ENCODE results near the gene DCP2. TPM values are rescaled to one million over a fixed set of nuclear protein-coding genes. Genes with fewer than 3 reads are reported as not detected.

Gene DCP2
- total and polyA plus RNA-seq, 2 experiments from 2014 or later, result 8.1 to 17.4 TPM

GRCh38 chr5:113039229-113039933, 62.8 kb downstream of the DCP2 start:
- no peak overlapping the region for H3K27ac ChIP-seq
- in situ Hi-C loops (cut with MboI), result no loop called here

GRCh38 chr5:113039934-113040285, 63.3 kb downstream of the DCP2 start:
- no peak for DNase-seq
- Histone ChIP-seq H3F3A (ENCODE audit: insufficient read depth) (peaks cover 2% of the 10 kb centered on the region), H2AFZ (no peak overlapping the region), H3K9me3 (ENCODE audit: low read depth) (no peaks in the 10 kb centered on the region), H3K4me2 (ENCODE audit: unreplicated experiment) (no peak overlapping the region), H3K4me3 (no peak overlapping the region), H3K27ac (no peak overlapping the region), H4K20me1 (ENCODE audit: insufficient read depth) (no peaks in the 10 kb centered on the region), H3K9ac (no peak overlapping the region), H3K36me3 (ENCODE audit: low read depth) (no peaks in the 10 kb centered on the region), H3K9me2 (ENCODE audit: insufficient read depth) (no peaks in the 10 kb centered on the region), H3K79me2 (ENCODE audit: insufficient read depth) (no peaks in the 10 kb centered on the region), H3K4me1 (ENCODE audit: insufficient read depth) (peaks cover 19% of the 10 kb centered on the region), H3K27me3 (replicated peaks; ENCODE audit: insufficient read depth) (no peaks in the 10 kb centered on the region)
- WGBS, 2 experiments (ENCODE audit: low coverage in 1 of 2, low lambda C conversion rate in 2 of 2, missing lambda C conversion rate in 2 of 2), result 97 to 99% methylated on average over 4 of the region's 4 CpGs
- TF ChIP-seq EZH2phosphoT487 (IDR thresholded peaks at IDR 0.05; ENCODE audit: insufficient read depth, low read depth) (no peak), EZH2 (IDR thresholded peaks at IDR 0.05; ENCODE audit: insufficient read depth, poor library complexity, severe bottlenecking) (no peak)
- in situ Hi-C loops (cut with MboI), result no loop called here

More at GRCh38 chr5:113039229-113039933, 62.8 kb downstream of the DCP2 start:
- H3K9me3 ChIP-seq (ENCODE audit: low read depth), result no peaks in the 10 kb centered on the region
- no peak overlapping the region for H3K9ac ChIP-seq
- no peaks in the 10 kb centered on the region for H3K27me3 ChIP-seq (replicated peaks; ENCODE audit: insufficient read depth)
- 87 to 88% methylated on average over 11 to 14 of the region's 14 CpGs for WGBS, 2 experiments (ENCODE audit: low coverage in 1 of 2, low lambda C conversion rate in 2 of 2, missing lambda C conversion rate in 2 of 2)
- H2AFZ ChIP-seq, result no peak overlapping the region
- H3K4me2 ChIP-seq (ENCODE audit: unreplicated experiment), result no peak overlapping the region
- H3K79me2 ChIP-seq (ENCODE audit: insufficient read depth), result no peaks in the 10 kb centered on the region
- no peak for DNase-seq
- peaks cover 23% of the 10 kb centered on the region for H3K4me1 ChIP-seq (ENCODE audit: insufficient read depth)
- H3F3A ChIP-seq (ENCODE audit: insufficient read depth), result peaks cover 5% of the 10 kb centered on the region
- no peak overlapping the region for H3K4me3 ChIP-seq
- no peaks in the 10 kb centered on the region for H3K36me3 ChIP-seq (ENCODE audit: low read depth)
- H4K20me1 ChIP-seq (ENCODE audit: insufficient read depth), result no peaks in the 10 kb centered on the region
- no peak for TF ChIP-seq EZH2phosphoT487 (IDR thresholded peaks at IDR 0.05; ENCODE audit: insufficient read depth, low read depth)
- TF ChIP-seq EZH2 (IDR thresholded peaks at IDR 0.05; ENCODE audit: insufficient read depth, poor library complexity, severe bottlenecking), result no peak
- H3K9me2 ChIP-seq (ENCODE audit: insufficient read depth), result no peaks in the 10 kb centered on the region

- no peaks in the 10 kb centered on the region for H3K27me3 ChIP-seq (replicated peaks; ENCODE audit: insufficient read depth)
- no peaks in the 10 kb centered on the region for H3K79me2 ChIP-seq (ENCODE audit: insufficient read depth)
- TF ChIP-seq EZH2phosphoT487 (IDR thresholded peaks at IDR 0.05; ENCODE audit: insufficient read depth, low read depth), result no peak
- no peak for TF ChIP-seq EZH2 (IDR thresholded peaks at IDR 0.05; ENCODE audit: insufficient read depth, poor library complexity, severe bottlenecking)
- 99 to 100% methylated on average over 6 of the region's 6 CpGs for WGBS, 2 experiments (ENCODE audit: low coverage in 1 of 2, low lambda C conversion rate in 2 of 2, missing lambda C conversion rate in 2 of 2)
- no peak overlapping the region for H3K9ac ChIP-seq
- H3K36me3 ChIP-seq (ENCODE audit: low read depth), result no peaks in the 10 kb centered on the region
- no peak overlapping the region for H3K4me3 ChIP-seq
- no peaks in the 10 kb centered on the region for H4K20me1 ChIP-seq (ENCODE audit: insufficient read depth)
- peaks cover 13% of the 10 kb centered on the region; the same call in 1 of the 2 replicates for H3K4me1 ChIP-seq (ENCODE audit: insufficient read depth)
- DNase-seq, result no peak
- no peak overlapping the region for H3K4me2 ChIP-seq (ENCODE audit: unreplicated experiment)
- no peak overlapping the region for H2AFZ ChIP-seq
- H3F3A ChIP-seq (ENCODE audit: insufficient read depth), result no peaks in the 10 kb centered on the region
- H3K9me2 ChIP-seq (ENCODE audit: insufficient read depth), result no peaks in the 10 kb centered on the region
- H3K9me3 ChIP-seq (ENCODE audit: low read depth), result no peaks in the 10 kb centered on the region
- in situ Hi-C loops (cut with MboI), result no loop called here
- H3K27ac ChIP-seq, result no peak overlapping the region
These were observed 64.2 kb downstream of the DCP2 start for GRCh38 chr5:113040672-113041260.

- DNase-seq, result no peak
- WGBS, 2 experiments (ENCODE audit: low coverage in 1 of 2, low lambda C conversion rate in 2 of 2, missing lambda C conversion rate in 2 of 2), result 90 to 92% methylated on average over 4 of the region's 4 CpGs
- no peak for TF ChIP-seq EZH2 (IDR thresholded peaks at IDR 0.05; ENCODE audit: insufficient read depth, poor library complexity, severe bottlenecking)
- no peak for TF ChIP-seq EZH2phosphoT487 (IDR thresholded peaks at IDR 0.05; ENCODE audit: insufficient read depth, low read depth)
These were observed 66.1 kb downstream of the DCP2 start for GRCh38 chr5:113042491-113043243.

More at GRCh38 chr5:113042491-113043243, 66.1 kb downstream of the DCP2 start:
- Histone ChIP-seq H2AFZ (no peak overlapping the region), H3K9me3 (ENCODE audit: low read depth) (no peaks in the 10 kb centered on the region), H4K20me1 (ENCODE audit: insufficient read depth) (no peaks in the 10 kb centered on the region), H3K27me3 (replicated peaks; ENCODE audit: insufficient read depth) (no peaks in the 10 kb centered on the region), H3K9ac (no peak overlapping the region), H3K36me3 (ENCODE audit: low read depth) (no peaks in the 10 kb centered on the region), H3F3A (ENCODE audit: insufficient read depth) (no peaks in the 10 kb centered on the region), H3K9me2 (ENCODE audit: insufficient read depth) (no peaks in the 10 kb centered on the region), H3K27ac (no peak overlapping the region), H3K4me2 (ENCODE audit: unreplicated experiment) (no peak overlapping the region), H3K4me3 (no peak overlapping the region), H3K79me2 (ENCODE audit: insufficient read depth) (no peaks in the 10 kb centered on the region), H3K4me1 (ENCODE audit: insufficient read depth) (peaks cover 20% of the 10 kb centered on the region)
- in situ Hi-C loops (cut with MboI), result no loop called here
